ENCODE results near the gene TSNAXIP1. TPM values are rescaled to one million over a fixed set of nuclear protein-coding genes. Genes with fewer than 3 reads are reported as not detected.

The TSNAXIP1 gene
- total RNA-seq, 4 donors from 2014 or later: 0.15 to 0.97 (median 0.72) TPM

- DNase-seq: no peak
- Histone ChIP-seq H3K36me3 (peaks cover 0 to 73% (median 34%) of the 10 kb centered on the region in 3 donors), H3K9me3 (no peaks in the 10 kb centered on the region), H3K27ac (no peak overlapping the region), H3K4me1 (peaks cover 13 to 36% (median 13%) of the 10 kb centered on the region in 3 donors), H3K27me3 (no peaks in the 10 kb centered on the region), H3K4me3 (no peak overlapping the region)
- WGBS, 2 donors: 70 to 71% methylated on average over 7 of the region's 7 CpGs
- intact Hi-C loops (cut with DNase I): no loop called here
- TF ChIP-seq POLR2A (IDR thresholded peaks at IDR 0.05) (no peak), CTCF (IDR thresholded peaks at IDR 0.05) (no peak)
Observed at GRCh38 chr16:67869653-67870052, 63.0 kb downstream of the TSNAXIP1 start.

GRCh38 chr16:67871256-67871655 is 64.6 kb downstream of the TSNAXIP1 start:
- no peak overlapping the region for H3K27ac ChIP-seq
- no peaks in the 10 kb centered on the region for H3K9me3 ChIP-seq
- H3K36me3 ChIP-seq: peaks cover 0 to 65% (median 30%) of the 10 kb centered on the region in 3 donors
- H3K4me1 ChIP-seq: peaks cover 20 to 45% (median 22%) of the 10 kb centered on the region in 3 donors
- WGBS, 2 donors: 50 to 54% methylated on average over 1 of the region's 3 CpGs
- intact Hi-C loops (cut with DNase I): no loop called here
- no peak for TF ChIP-seq CTCF (IDR thresholded peaks at IDR 0.05)
- DNase-seq: no peak
- no peaks in the 10 kb centered on the region for H3K27me3 ChIP-seq
- H3K4me3 ChIP-seq: no peak overlapping the region

- Histone ChIP-seq H3K27ac (peak overlapping the region; percentile 86 to 92 (median 86)), H3K27me3 (no peaks in the 10 kb centered on the region), H3K36me3 (peaks cover 0 to 65% (median 37%) of the 10 kb centered on the region in 3 donors), H3K4me1 (peaks cover 20 to 45% (median 22%) of the 10 kb centered on the region in 3 donors), H3K9me3 (no peaks in the 10 kb centered on the region), H3K4me3 (peak overlapping the region in 3 of 4 donors; percentile 77 to 97 (median 90))
- intact Hi-C loops (cut with DNase I): no loop called here
- TF ChIP-seq POLR2A (IDR thresholded peaks at IDR 0.05) (no peak), CTCF (IDR thresholded peaks at IDR 0.05) (no peak)
- 70 to 79% methylated on average over 2 of the region's 2 CpGs for WGBS, 2 donors
- no peak for DNase-seq
Observed at GRCh38 chr16:67872131-67872630, 65.5 kb downstream of the TSNAXIP1 start.

- H3K36me3 ChIP-seq: peaks cover 6 to 65% (median 38%) of the 10 kb centered on the region in 3 donors
- peak within 1 kb of the TSS; percentile 77 to 97 (median 90) for H3K4me3 ChIP-seq
- 0 to 8% methylated on average over 2 to 17 of the region's 72 CpGs for WGBS, 2 donors
- DNase-seq: peak; percentile 16
- peak in 2 of 4 donors; percentile 47 to 61 for TF ChIP-seq POLR2A (IDR thresholded peaks at IDR 0.05)
- peak in 1 of 6 experiments; percentile 17 for TF ChIP-seq CTCF (IDR thresholded peaks at IDR 0.05)
- H3K4me1 ChIP-seq: peaks cover 20 to 45% (median 22%) of the 10 kb centered on the region in 3 donors
- H3K27me3 ChIP-seq: no peaks in the 10 kb centered on the region
- no peaks in the 10 kb centered on the region for H3K9me3 ChIP-seq
- intact Hi-C loops (cut with DNase I): no loop called here
- peak within 1 kb of the TSS; percentile 86 to 92 (median 86) for H3K27ac ChIP-seq
Observed at GRCh38 chr16:67872631-67873434, 66.1 kb downstream of the TSNAXIP1 start, which contains the start of gene EDC4. Gene EDC4, plus strand, starts transcription at chr16:67873052. Its CDS starts 210 bp downstream, at chr16:67873262.

Data from esophagus squamous epithelium (tissue), 5 donors.